ENCODE data around the gene CEL.
"Not testable (repeated sequence)": the region's sequence is repeated elsewhere in the genome, so short reads cannot be mapped to it uniquely, and the experiment has no call there.

The CEL gene

GRCh38 chr9:133087429-133088145, 25.8 kb downstream of the CEL start:
- FAIRE-seq: no peak

DNA sequence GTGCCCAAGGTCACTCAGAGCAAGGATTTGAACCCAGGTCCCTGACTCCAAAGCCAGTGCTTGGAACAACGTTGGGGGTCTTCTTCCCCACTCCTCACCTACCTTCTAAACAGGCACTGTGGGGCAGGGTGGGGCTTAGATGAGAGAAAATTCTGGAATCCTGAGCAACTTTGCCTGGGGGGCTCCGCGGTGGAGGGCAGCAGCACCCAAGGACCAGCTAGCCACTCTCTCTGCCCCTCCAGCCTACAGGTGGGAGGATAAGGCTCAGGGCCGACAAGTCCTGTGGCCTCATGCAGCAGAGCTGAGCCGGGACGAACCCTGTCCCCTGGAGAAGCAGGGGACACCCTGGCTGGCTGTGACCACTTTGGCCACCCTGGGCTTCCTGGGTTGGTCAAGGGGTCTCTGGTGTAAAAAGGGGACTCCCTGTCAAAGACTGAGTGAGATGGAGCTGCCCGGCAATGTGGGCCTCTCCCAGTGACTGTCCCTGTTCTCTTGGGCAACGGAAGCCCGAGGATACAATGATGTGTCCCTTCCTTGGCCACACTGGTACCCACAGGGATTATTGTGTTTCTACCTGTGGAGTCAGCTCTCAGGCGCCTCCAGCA, 26.5 kb downstream of the CEL start:
- FAIRE-seq: no peak

DNA sequence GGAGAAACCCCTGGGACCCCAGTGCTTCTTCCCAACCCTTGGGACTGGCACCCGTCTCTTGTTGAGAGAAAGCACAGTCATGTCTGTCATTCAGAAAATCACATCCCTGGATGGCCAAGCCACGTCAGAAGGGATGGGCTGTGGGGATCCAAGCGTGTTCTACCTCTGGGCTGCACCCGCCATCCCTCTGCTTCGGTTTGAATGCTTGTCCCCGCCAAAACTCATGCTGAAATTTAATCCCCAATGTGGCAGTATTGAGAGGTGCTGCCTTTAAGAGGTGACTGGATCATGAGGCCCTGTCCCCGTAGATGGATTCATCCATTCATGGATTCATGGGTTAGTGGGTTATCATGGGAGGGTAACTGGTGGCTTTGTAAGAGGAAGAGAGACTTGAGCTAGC, 27.0 kb downstream of the CEL start:
- FAIRE-seq: no peak

- FAIRE-seq: no peak
Observed at GRCh38 chr9:133089271-133089671, 27.5 kb downstream of the CEL start.

- no peak for FAIRE-seq
Observed at GRCh38 chr9:133090187-133090586, 28.4 kb downstream of the CEL start.

- FAIRE-seq: no peak
Observed at GRCh38 chr9:133090752-133091385, 29.1 kb downstream of the CEL start.

DNA sequence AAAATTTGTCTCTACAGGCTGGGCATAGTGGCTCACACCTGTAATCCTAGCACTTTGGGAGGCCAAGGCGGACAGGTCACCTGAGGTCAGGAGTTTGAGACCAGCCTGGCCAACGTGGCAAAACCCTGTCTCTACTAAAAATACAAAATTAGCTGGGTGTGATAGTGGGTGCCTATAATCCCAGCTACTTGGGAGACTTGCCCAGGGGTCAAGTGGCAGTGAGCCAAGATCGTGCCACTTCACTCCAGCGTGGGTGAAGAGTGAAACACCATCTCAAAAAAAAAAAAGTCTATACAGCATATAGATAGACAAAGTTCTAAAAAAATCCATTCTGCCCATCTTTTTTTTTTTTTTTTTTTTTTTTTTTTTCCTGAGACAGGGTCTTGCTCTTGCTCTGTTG, 32.6 kb downstream of the CEL start:
- not testable (repeated sequence) for FAIRE-seq

DNA sequence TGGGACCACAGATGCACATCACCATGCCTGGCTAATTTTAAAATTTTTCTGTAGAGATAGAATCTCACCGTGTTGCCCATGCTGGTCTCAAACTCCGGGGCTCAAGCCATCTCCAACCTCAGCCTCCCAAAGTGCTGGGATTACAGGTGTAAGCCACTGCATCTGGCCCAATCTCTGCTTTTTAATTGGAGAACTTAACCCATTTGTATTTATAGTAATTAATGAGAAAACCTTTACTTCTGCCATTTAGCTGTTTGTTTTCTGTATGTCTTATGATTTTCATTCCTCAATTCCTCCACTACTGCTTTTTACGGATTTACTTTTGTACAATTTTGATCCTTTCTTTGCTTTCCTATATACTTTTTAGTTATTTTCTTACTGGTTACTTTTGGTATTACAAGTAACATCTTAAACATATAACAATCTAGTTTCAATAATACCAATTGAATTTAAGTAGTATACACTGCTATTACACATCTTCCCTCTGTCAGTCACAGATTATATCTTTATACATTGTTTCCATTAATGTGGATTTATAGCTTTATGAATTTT, 33.1 kb downstream of the CEL start:
- no peak for FAIRE-seq

DNA sequence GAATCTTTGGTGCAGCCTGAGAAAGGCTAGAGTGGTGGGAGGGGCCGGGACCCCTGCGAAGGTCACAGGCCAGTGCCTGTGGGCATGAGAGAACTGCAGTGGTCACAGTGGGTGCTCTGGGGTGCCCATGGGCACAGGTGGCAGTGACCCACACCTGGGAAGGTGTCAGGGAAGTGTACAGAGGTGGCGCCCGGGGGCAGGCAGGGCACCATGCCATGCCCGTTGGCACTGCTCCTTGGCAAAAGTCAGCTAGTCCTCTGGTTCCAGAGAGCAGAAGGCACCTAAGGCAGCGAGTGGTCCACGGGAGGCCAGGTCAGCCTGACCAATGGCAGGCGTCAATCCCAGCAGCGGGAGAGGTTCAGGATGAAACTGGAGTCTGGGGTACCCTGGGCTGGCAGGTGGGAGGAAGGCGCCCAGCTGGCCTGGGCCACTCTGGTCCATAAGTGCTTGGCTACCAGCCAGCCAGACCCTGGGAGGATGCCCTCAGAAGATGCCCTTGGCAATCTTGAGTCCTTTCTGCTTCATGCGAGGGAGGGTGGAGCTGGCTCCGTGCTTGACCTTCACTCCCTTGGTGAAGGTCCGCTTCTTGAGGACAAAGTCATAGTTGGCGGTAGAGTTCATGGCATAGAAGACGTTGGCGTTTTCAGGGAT, 36.4 kb downstream of the CEL start:
- no peak for FAIRE-seq

DNA sequence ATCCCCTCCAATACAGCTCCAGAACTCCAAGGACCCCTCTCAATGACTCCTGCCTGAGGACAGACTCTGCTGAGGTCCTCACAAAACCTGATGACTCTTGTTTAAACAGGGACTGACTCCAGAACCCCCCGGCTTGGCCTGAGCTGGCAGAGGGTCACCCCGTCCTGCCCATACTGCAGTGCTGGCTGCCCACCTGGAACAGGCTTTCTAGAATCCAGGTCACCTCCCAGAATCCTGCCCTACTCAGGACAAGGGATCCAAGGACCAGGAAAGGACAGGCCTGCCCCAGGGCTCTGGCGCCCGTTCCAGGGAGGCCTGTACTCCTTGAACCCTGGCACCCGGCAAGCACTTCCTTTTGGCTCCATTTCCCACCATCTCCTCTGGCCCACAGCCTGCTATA, 37.1 kb downstream of the CEL start:
- FAIRE-seq: no peak

- no peak for FAIRE-seq
Observed at GRCh38 chr9:133099726-133100505, 38.1 kb downstream of the CEL start.

- no peak for FAIRE-seq
Observed at GRCh38 chr9:133100506-133101355, 39.0 kb downstream of the CEL start.

DNA sequence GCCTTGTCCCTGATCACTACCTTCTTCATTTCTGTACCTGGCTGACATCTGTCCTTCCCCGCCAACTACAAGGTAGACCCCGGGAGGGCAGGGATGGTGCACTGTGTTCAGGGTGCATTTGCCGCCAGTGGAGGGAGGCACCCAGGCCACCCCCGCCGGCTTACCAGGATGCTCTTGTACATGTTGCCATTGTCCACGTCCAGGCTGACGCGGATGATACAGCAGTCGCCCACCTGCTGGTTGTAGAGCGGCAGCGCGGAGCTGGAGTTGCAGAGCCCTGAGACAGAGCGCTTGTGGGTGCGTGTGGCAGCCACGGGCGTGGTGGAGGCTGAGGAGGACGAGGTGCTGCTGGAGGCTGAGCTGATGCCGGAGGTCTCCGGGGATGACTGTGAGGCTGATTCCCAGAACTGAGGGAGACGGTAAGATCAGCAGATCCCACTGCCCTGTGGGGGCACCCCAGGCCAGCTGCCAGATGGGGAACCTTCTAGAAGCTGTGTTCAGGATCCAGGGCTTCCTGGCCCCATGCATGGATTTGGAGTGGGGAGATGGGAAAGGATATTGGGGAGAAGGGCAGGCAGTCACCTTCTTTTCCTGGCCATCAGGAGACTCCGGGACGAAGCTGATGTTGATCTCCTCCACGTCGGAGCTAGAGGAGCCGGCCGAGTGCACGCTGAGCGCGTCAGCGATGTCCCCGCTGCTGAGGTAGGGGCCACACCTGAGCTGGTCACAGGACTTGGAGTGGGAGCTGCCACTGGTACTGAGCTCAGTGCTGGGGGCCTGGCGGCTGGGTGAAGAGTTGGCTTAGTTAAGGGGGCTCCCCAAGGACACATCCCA, 39.8 kb downstream of the CEL start:
- FAIRE-seq: no peak

DNA sequence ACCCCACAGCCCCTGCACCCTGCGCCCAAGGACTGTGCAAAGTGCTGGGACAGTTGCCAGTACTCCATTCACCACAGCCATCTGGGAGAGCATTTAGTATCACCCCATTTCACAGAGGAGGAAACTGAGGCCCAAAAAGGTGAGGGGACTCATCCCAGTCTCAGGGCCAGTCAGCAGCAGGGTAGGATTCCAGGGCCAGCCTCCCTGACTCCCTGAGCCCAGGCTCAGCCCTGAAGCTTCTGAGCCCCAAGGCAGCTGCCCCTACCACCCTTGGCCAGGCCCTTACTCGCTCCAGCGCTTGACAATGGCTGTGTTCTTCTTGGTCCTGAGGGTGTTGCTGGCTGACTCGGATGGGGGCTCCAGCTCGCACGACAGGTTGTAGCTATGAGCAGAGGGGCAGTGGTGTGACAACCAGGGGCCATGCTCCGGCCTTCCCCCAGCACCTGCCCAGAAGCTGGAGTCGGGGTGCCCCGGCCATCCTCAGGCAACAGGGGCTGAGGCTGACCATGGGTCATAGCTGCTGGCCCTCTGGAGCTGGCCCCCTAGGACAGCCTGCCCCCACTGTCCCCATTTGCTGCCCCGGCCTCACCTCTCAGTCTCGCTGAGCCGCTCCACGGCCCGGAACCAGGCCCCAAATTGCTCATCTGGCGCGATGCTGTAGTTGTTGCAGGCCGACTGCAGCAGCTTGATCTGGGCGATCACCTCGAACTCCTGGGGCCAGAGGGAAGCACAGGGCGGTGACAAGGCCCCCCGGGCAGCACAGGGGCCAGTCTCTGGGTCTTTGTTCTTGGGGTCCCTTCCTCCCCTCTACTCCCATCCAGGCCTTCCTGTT, 40.6 kb downstream of the CEL start:
- FAIRE-seq: no peak

DNA sequence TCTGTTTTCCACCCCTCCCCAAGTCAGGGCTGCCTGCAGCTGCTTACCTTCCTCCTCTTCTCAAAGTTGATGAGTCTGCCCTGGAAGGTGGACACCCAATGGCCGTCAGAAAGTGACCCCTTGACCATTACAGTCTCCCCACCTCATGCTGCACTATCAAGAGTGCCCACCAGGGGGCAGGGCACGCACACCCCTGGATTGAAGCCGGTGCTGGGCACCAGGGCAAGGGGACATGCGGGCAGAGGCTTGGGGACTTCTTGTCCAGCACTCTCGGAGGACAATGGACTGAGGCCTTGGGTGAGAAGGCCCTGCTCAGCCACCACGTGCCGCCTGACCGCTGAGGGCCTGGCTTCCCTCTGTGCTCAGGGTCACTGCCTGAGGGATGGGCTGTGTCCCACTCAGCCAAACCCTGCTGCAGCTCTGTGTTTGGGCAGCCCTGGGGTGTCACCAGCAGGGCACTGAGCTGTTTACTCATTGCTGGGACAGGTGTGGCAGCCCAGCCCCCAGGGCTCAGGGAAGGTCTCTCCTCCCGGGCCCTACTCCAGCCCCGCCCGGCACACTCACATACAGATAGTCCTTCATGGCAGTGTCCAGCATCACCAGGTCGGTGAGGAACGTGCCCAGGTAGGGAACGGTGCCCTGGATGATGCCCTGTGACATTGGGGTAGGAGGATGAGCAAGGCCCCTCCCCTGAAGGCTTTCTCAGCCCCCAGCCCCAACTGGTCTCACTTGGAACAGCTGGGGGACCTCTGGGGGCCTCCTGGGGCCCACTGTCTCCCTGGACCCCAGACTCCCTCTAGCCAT, 41.6 kb downstream of the CEL start:
- FAIRE-seq: no peak

DNA sequence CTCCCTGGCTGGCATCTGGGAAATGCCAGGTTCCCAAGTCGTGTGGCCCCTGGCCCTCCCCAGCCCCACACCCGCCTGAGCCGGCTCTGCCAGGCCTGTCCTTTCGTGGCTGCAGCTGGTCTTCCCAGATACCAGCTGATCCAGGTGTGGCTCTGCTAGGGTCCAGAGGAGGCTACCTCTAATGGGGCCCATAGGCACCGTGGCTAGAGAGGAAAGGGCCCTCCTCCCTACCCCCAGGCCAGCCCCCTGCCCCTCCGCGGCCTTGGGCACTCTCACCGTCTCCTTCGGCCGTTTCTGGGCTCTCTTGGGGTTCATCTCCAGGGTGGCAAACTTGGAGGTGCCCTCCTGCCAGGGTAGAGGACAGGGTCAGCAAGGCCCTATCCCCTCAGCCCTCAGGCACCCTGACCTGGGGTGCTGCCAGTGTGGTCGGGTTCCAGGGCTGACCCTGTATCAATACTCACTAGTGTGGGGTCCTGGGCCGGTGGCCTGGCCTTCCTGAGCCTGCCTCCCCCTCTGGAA, 42.3 kb downstream of the CEL start:
- no peak for FAIRE-seq

- FAIRE-seq: no peak
Observed at GRCh38 chr9:133104718-133105460, 43.1 kb downstream of the CEL start.

DNA sequence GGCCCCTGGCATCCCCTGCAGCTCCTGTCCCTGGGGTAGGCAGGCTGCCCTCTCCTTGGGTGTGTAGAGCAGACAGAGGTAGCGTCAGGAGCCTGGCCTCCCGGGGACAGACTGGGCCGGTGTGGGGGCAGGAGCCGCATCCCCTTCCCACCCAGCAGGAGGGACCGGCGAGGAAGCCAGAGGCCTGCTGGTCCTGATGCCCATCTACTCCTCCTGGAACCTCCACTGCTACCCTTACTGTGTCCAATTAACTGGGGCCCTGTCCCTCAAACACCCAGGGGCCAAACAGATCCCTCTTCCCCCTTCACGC, 43.6 kb downstream of the CEL start:
- no peak for FAIRE-seq

All from islet of Langerhans (tissue), 1 donor.